ENCODE results near the gene SIPA1.

Gene SIPA1

GRCh38 chr11:65696802-65697552 is 59.1 kb downstream of the SIPA1 start:
- no peaks in the 10 kb centered on the region for H3K9me3 Mint-ChIP-seq
- peaks cover 13% of the 10 kb centered on the region for H3K27me3 Mint-ChIP-seq (ENCODE audit: low read depth)
- H3K4me3 Mint-ChIP-seq: no peak overlapping the region
- DNase-seq (ENCODE audit: low spot score): no peak
- H3K4me1 Mint-ChIP-seq (ENCODE audit: low read depth): no peaks in the 10 kb centered on the region
- H3K27ac Mint-ChIP-seq: no peak overlapping the region
- H3K36me3 Mint-ChIP-seq (ENCODE audit: low read depth): no peaks in the 10 kb centered on the region

- peaks cover 13% of the 10 kb centered on the region for H3K27me3 Mint-ChIP-seq (ENCODE audit: low read depth)
- no peaks in the 10 kb centered on the region for H3K4me1 Mint-ChIP-seq (ENCODE audit: low read depth)
- no peak overlapping the region for H3K27ac Mint-ChIP-seq
Measured at GRCh38 chr11:65698205-65698604, 60.3 kb downstream of the SIPA1 start.

GRCh38 chr11:65699306-65699705 is 61.4 kb downstream of the SIPA1 start:
- Mint-ChIP-seq H3K9me3 (no peaks in the 10 kb centered on the region), H3K27me3 (ENCODE audit: low read depth) (peaks cover 14% of the 10 kb centered on the region), H3K36me3 (ENCODE audit: low read depth) (no peaks in the 10 kb centered on the region), H3K4me3 (no peak overlapping the region), H3K27ac (no peak overlapping the region), H3K4me1 (ENCODE audit: low read depth) (no peaks in the 10 kb centered on the region)
- no peak for DNase-seq (ENCODE audit: low spot score)

More at GRCh38 chr11:65698205-65698604, 60.3 kb downstream of the SIPA1 start:
- no peak overlapping the region for H3K4me3 Mint-ChIP-seq
- H3K9me3 Mint-ChIP-seq: no peaks in the 10 kb centered on the region
- DNase-seq (ENCODE audit: low spot score): no peak
- H3K36me3 Mint-ChIP-seq (ENCODE audit: low read depth): no peaks in the 10 kb centered on the region

GRCh38 chr11:65700399-65700798 is 62.5 kb downstream of the SIPA1 start:
- H3K27ac Mint-ChIP-seq: no peak overlapping the region
- no peaks in the 10 kb centered on the region for H3K36me3 Mint-ChIP-seq (ENCODE audit: low read depth)

More at GRCh38 chr11:65700399-65700798, 62.5 kb downstream of the SIPA1 start:
- Mint-ChIP-seq H3K27me3 (ENCODE audit: low read depth) (peaks cover 16% of the 10 kb centered on the region), H3K4me3 (no peak overlapping the region), H3K4me1 (ENCODE audit: low read depth) (no peaks in the 10 kb centered on the region), H3K9me3 (no peaks in the 10 kb centered on the region)
- no peak for DNase-seq (ENCODE audit: low spot score)

Measured in T-helper 2 cell treated with Interferon-gamma antibody and Interleukin-4, amounts not matched to agents 5 μg/mL and 100 μg/mL, for 36 hours (primary cell).